ENCODE measurements around the gene TRMT5.

- TF ChIP-seq CTCF (IDR thresholded peaks at IDR 0.05) (no peak), POLR2A (IDR thresholded peaks at IDR 0.05) (no peak)
Observed at GRCh38 chr14:60963761-60964160, 17.1 kb downstream of the TRMT5 start.

All from body of pancreas (tissue), 4 donors.